ENCODE results near the gene TCF4.

DNA sequence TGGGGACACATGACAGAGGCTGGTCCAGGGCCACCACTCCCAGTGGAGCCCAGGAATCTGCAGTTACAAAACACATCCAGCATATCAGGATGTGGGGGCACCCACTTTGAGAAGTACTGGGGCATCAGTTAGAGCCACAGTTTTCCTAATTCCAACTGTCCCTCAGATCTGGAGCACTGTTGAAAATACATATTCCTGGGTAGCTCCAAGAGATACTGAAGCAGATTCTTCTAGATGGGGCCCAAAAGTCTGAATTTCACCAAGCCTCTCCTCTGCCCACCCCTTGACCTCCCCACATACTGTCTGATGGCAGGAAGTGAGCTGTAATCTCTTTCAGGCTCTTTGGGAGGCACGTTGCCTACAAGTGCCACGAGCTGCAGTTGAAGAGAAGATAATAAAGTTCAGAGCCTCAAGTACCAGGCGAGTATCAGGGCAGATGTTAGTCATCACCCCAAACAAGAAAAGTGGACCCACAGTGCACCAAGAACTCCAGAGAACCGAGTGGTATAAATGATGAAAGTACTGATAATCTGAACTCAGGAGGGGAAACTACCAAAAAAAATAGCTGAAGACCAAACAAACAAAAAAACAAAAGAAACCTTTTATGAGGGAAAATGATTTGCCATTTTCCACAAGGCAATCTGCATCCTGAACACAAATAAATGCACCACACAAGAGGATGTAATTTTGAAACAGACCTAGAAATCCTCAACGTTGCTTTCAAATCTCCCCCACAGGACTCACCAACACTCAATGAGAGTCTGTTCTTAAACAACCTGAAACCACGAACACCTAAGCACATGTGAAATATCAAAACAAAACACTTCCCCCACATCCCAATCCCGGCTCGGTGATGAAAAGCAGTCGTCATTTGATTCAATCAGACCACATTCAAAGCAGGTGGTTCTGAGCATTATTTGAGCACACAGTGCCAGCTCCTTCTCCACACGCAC is 98.7 kb downstream of the TCF4 start:
- TF ChIP-seq, protein P1, sequence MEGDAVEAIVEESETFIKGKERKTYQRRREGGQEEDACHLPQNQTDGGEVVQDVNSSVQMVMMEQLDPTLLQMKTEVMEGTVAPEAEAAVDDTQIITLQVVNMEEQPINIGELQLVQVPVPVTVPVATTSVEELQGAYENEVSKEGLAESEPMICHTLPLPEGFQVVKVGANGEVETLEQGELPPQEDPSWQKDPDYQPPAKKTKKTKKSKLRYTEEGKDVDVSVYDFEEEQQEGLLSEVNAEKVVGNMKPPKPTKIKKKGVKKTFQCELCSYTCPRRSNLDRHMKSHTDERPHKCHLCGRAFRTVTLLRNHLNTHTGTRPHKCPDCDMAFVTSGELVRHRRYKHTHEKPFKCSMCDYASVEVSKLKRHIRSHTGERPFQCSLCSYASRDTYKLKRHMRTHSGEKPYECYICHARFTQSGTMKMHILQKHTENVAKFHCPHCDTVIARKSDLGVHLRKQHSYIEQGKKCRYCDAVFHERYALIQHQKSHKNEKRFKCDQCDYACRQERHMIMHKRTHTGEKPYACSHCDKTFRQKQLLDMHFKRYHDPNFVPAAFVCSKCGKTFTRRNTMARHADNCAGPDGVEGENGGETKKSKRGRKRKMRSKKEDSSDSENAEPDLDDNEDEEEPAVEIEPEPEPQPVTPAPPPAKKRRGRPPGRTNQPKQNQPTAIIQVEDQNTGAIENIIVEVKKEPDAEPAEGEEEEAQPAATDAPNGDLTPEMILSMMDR (optimal IDR thresholded peaks at IDR 0.05 in 1 of 3, IDR thresholded peaks at IDR 0.05 in 1 of 3, conservative IDR thresholded peaks at IDR 0.05 in 1 of 3; ENCODE audit: extremely low read depth in 1 of 3, insufficient read depth in 2 of 3, low read length in 3 of 3) = no peak
- no peak for TF ChIP-seq EZH2 (IDR thresholded peaks at IDR 0.05; ENCODE audit: low read length)

All from keratinocyte (primary cell).